Adrenal gland (tissue), 12 donors: ENCODE measurements around the gene POSTN. TPM values are rescaled to one million over a fixed set of nuclear protein-coding genes. Genes with fewer than 3 reads are reported as not detected.

Source experiments
- DNase-seq, 7 donors: peaks; one replicate each; pipeline ENCODE4 v3.0.0-alpha.2; 2019 to 2020
- H3K27ac ChIP-seq, 5 donors: fragments of 200-600 bp; sonication (generic) in 4 of 5; 1 replicate in 3 of 5; 2 replicates in 2 of 5; pipeline versions ENCODE4 v1.5.1 to v1.8.0; 2016 to 2020; ENCODE audit warnings: mild to moderate bottlenecking in 1 of 5
- H3K27me3 ChIP-seq: fragments of 200-600 bp; 2 replicates; pipeline ENCODE4 v1.8.0; 2021
- H3K36me3 ChIP-seq, 2 donors: fragments of 200-600 bp; replicated peaks in 1 of 2; 1 replicate in 1 of 2; 2 replicates in 1 of 2; pipeline versions ENCODE4 v1.5.1 to v1.8.0; 2018 to 2022
- H3K4me1 ChIP-seq, 2 donors: fragments of 200-600 bp; replicated peaks in 1 of 2; 1 replicate in 1 of 2; 2 replicates in 1 of 2; pipeline versions ENCODE4 v1.5.1 to v1.8.0; 2018 to 2021
- H3K4me3 ChIP-seq, 4 donors: fragments of 200-600 bp; sonication (generic) in 3 of 4; one replicate each; pipeline ENCODE4 v1.5.1; 2016 to 2018
- H3K9me3 ChIP-seq, 3 donors: fragments of 200-600 bp; sonication (generic) in 1 of 3; replicated peaks in 1 of 3; 1 replicate in 2 of 3; 2 replicates in 1 of 3; pipeline versions ENCODE4 v1.5.1 to v1.8.0; 2016 to 2021
- CTCF ChIP-seq, 6 experiments: fragments of 450-650 bp in 4 of 6; fragments of 200-600 bp in 2 of 6; sonication (generic) in 1 of 6; IDR thresholded peaks; 1 replicate in 5 of 6; 2 replicates in 1 of 6; pipeline versions ENCODE4 v1.5.1 to v1.8.0; 2016 to 2021; ENCODE audit warnings: antibody characterized with exemption in 6 of 6, mild to moderate bottlenecking in 2 of 6, moderate library complexity in 1 of 6
- POLR2A ChIP-seq, 2 donors: fragments of 450-650 bp; IDR thresholded peaks; one replicate each; pipeline ENCODE4 v1.6.1; 2017; ENCODE audit warnings: antibody characterized with exemption in 2 of 2, mild to moderate bottlenecking in 2 of 2, moderate library complexity in 1 of 2
- WGBS, 4 donors: extraction: QIAGEN DNeasy Blood & Tissue Kit in 2 of 4; methylation state at CpG; one replicate each; pipeline versions ENCODE4 v1.1.5 to v1.1.7; 2013 to 2017; 5-methylcytosine and 5-hydroxymethylcytosine counted together
- intact Hi-C, 2 donors: fragments of 100-400 bp; cut with DNase I; formaldehyde crosslinking; loops; one replicate each; pipeline versions ENCODE4 v1.14.1 to v1.15.0; 2022 to 2023
- polyA plus RNA-seq, 3 donors: library from polyadenylated mRNA; stranded (reverse); fragments of 200-250 nt in 2 of 3; fragments of 350-450 nt in 1 of 3; fragmentation: Illumina TruSeq in 1 of 3; extraction: RNeasy Lipid Tissue Mini Kit (QIAGEN cat#74804) in 1 of 3; gene quantifications; one replicate each; pipeline ENCODE4 v1.2.3, GENCODE V29; 2013 to 2014
- total RNA-seq, 9 donors: library from RNA; depleted of rRNA in 4 of 9; stranded (reverse); fragments of >200 nt in 4 of 9; fragments of 120-200 nt in 1 of 9; fragmentation: NEBNext Ultra II Directional in 1 of 9; extraction: Animal tissue kit (Norgen Biotek cat#: 25700) in 1 of 9; gene quantifications; one replicate each; pipeline versions ENCODE4 v1.1.0 to v1.2.4, GENCODE V29; 2013 to 2023
- donor health status: healthy with polysubstance abuse.
- donor health status: Bipolar disorder and iron deficiency.
- donor health status: DM: yes; HTN: yes; CAD: no.
- donor health status: DM: no; HTN: no; CAD: no.
- donor health status: DM: no; HTN: no; CAD: no.
- donor health status: DM: yes; HTN: yes; CAD: no.

POSTN gene
- total and polyA plus RNA-seq, 12 donors: 1.8 to 197 (median 8.1) TPM

DNA sequence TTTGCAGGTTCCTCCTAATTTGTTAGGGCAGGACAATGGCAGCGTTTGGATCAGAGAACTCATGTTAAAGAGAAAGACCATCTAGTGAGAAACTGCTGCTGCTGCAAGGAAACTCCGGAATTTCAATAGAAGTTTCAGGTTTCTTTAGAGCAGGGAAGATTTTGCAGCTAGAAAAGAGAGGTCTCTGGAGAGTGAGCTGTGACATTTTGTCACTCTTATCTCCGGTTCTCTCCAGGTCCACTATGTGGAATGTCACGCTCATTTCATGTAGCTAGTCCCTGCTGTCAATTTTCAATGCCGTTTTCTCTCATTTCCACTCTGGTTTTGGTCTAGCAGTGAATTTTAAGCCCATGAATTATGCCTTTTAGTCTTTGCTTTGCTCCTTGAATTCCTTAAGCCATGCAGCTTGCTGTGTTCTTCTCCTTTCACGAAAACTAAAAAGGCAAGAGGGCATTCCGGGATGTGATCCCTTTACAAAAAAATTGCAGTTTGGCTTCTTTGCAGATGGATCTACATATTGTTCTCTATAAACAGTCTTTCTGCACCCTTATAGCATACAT is 46.7 kb upstream of the POSTN start:
- no peak overlapping the region for H3K27ac ChIP-seq
- TF ChIP-seq POLR2A (IDR thresholded peaks at IDR 0.05) (no peak), CTCF (IDR thresholded peaks at IDR 0.05) (no peak)
- no peaks in the 10 kb centered on the region for H3K27me3 ChIP-seq
- no peaks in the 10 kb centered on the region for H3K36me3 ChIP-seq
- intact Hi-C loops: no loop called here
- H3K4me3 ChIP-seq: no peak overlapping the region
- WGBS, 4 donors: 31 to 38% (median 34%) methylated on average over 7 of the region's 7 CpGs
- no peaks in the 10 kb centered on the region for H3K4me1 ChIP-seq
- no peak for DNase-seq
- no peaks in the 10 kb centered on the region for H3K9me3 ChIP-seq

- no peaks in the 10 kb centered on the region for H3K4me1 ChIP-seq
- no peak overlapping the region for H3K4me3 ChIP-seq
- no peak for DNase-seq
- H3K27ac ChIP-seq: no peak overlapping the region
- H3K27me3 ChIP-seq: no peaks in the 10 kb centered on the region
- 81 to 93% (median 88%) methylated on average over 2 of the region's 2 CpGs for WGBS, 4 donors
- H3K36me3 ChIP-seq: no peaks in the 10 kb centered on the region
- no peaks in the 10 kb centered on the region for H3K9me3 ChIP-seq
- intact Hi-C loops: no loop called here
- TF ChIP-seq POLR2A (IDR thresholded peaks at IDR 0.05) (no peak), CTCF (IDR thresholded peaks at IDR 0.05) (no peak)
Measured at GRCh38 chr13:37641391-37641790, 42.8 kb upstream of the POSTN start.

GRCh38 chr13:37640499-37640898 is 41.9 kb upstream of the POSTN start:
- H3K27ac ChIP-seq: no peak overlapping the region
- no peaks in the 10 kb centered on the region for H3K9me3 ChIP-seq
- TF ChIP-seq POLR2A (IDR thresholded peaks at IDR 0.05) (no peak), CTCF (IDR thresholded peaks at IDR 0.05) (peak in 4 of 6 experiments; percentile 26 to 32 (median 26))
- no peaks in the 10 kb centered on the region for H3K27me3 ChIP-seq
- no peak overlapping the region for H3K4me3 ChIP-seq
- intact Hi-C loops: no loop called here
- H3K36me3 ChIP-seq: no peaks in the 10 kb centered on the region
- DNase-seq: peak in 1 of 7 donors; percentile 2
- H3K4me1 ChIP-seq: no peaks in the 10 kb centered on the region
- WGBS, 4 donors: 13 to 18% (median 17%) methylated on average over 2 of the region's 2 CpGs

GRCh38 chr13:37636701-37637100 is 38.1 kb upstream of the POSTN start:
- Histone ChIP-seq H3K4me3 (no peak overlapping the region), H3K4me1 (no peaks in the 10 kb centered on the region), H3K9me3 (no peaks in the 10 kb centered on the region), H3K27me3 (no peaks in the 10 kb centered on the region), H3K36me3 (no peaks in the 10 kb centered on the region), H3K27ac (no peak overlapping the region)
- intact Hi-C loops: no loop called here
- 70 to 86% (median 72%) methylated on average over 8 of the region's 8 CpGs for WGBS, 4 donors
- TF ChIP-seq POLR2A (IDR thresholded peaks at IDR 0.05) (no peak), CTCF (IDR thresholded peaks at IDR 0.05) (no peak)
- DNase-seq: no peak
